CD4-positive, alpha-beta T cell treated with Interferon alpha-2 for 1 hour (primary cell): ENCODE data around the gene LAD1.

ENCODE experiments used
- DNase-seq, 2 donors: peaks; one replicate each; pipeline ENCODE4 v3.0.0-alpha.2; 2020 to 2022

LAD1 gene

DNA sequence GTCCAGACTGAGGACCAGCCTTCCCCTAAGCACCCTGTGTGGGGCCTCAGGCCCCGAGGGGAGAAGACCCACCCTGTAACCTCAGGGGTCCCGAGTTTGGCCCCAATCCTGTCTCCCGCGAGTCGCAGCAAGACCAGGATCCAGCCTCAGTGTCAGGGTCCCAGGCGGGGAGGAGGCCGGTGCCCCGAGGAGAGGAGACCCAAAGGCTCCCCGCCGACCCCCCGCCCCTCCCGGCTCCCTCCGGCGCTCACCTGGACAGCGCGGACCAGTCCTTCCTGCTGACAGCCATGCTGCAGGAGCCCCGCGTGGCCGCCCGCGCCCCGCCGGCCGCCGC lies at the start of gene LAD1:
Gene LAD1, minus strand, starts transcription at position 307 of the 334 bp plus-strand sequence. Its CDS starts 18 bp downstream, at position 289.
- DNase-seq: no peak

DNA sequence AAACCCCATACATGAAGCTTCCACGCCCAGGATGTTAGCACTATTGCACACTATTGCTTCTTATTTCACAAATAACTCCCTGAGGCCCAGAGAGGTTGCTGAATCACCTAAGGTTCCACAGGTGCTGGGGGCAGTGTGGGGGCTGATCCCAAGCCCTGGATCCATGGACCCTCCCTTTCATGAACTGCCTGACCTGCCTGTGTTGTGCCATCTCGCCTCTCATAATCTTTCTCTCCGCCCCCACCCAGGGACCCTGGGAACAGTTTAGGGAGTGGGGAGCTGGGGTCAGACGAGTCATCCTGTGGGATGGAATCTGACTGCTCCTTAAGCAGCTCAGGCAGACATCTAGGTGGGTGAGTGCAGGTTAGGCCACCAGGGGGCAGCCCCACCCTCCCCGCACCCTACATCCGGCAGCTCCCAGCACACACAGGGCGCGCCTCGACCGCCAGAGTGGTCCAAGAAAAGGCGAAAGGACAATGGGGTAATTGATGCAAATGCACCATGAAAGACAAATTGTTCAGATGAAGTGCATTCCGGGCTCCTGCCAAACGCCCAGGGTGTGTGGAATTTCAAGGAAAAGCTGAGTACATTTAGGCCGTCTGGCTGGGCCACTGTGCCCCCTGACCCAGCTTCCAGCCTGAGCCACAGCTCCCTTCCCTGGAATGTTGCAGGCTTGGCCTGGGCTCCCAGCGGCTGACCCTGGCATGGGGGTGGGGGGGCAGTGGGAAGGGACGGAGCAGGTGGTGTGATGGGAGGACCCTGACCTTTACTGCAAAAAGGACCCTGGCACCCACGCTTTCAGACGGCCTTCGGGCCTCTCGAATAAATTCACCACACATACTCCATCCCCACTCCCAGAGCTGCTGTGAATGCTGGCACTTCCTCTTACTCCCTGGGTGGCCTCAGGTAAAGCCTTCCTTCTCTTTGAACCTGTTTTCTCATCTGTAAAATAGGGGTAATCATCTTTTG lies 49.1 kb upstream of the LAD1 start:
- peak; percentile 42 to 60 for DNase-seq

- no peak for DNase-seq
These were observed 46.2 kb upstream of the LAD1 start for GRCh38 chr1:201445310-201445709.

DNA sequence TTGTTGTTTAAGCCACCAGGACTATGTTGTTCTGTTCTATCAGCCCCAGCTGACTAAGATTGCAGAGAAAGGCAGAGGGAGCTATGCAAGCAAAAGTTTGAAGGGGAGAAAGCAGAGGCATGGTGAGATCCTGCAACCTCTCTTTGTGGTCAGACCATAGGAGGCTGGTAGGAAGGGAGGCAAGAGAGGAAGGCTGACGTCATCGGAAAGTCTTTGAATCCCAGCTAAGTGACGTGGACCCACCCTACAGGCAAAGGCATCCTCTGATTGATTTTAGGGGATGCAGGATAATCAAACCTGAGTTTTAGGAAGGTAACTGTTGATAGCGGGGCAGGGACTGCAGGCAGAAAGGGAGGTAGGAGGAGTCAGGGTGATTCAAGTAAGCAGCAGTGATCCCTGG lies 45.7 kb upstream of the LAD1 start:
- DNase-seq: no peak

- no peak for DNase-seq
These were observed 44.6 kb upstream of the LAD1 start for GRCh38 chr1:201443747-201444146.

- no peak for DNase-seq
These were observed 37.8 kb upstream of the LAD1 start for GRCh38 chr1:201436969-201437368.

- DNase-seq: no peak
These were observed 37.3 kb upstream of the LAD1 start for GRCh38 chr1:201436393-201436792.

DNA sequence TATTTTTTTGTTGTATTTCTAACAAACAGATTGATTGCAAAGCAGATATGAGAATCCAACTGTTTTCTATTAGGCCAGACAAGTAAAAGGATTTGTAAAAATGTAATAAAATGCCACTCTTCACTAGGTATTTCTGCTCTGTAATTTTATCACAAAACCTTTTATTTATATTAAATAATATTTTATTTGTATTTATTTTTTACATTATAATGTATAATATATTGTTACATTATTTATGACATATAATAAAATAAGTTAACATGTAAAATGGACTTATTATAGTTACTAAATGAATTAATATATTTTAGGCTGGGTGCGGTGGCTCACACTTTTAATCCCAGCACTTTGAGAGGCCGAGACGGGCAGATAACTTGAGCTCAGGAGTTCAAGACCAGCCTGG lies 35.1 kb upstream of the LAD1 start:
- DNase-seq: no peak

DNA sequence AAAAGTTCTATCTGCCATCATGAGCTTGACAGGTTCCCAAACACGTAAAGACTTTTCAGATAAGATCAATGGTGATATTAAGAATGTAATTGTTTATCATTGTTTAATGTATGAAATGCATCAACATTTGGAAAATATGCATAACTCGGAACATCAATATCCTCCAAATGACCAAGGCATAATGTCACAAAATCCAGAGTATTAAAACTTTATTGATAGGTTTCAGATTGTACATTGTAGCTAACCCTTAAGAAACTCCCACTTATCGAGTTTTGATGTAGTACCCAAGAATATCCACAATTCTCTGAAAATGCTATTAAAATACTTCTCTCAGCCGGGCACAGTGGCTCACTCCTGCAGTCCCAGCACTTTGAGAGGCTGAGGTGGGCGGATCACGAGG lies 34.5 kb upstream of the LAD1 start:
- DNase-seq: no peak

DNA sequence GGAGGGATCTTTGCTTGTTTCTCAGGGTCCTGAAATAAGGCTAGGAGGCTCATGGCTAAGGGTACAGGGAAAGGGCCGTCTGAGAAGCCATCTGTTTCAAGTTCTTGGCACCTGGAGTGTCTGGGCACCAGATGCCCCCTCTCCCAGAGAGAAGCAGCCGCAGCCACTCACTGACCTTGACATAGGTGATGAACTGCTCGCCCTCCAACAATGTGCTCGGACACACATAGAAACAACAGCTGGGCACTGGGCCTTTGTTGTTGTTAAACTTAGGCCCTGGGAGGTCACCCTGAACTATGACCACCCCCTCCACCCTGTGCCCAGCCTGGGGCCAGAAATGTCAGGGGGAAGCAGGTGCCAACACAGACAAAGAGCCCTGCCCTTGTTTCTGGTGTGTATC lies 31.7 kb upstream of the LAD1 start:
- no peak for DNase-seq

DNA sequence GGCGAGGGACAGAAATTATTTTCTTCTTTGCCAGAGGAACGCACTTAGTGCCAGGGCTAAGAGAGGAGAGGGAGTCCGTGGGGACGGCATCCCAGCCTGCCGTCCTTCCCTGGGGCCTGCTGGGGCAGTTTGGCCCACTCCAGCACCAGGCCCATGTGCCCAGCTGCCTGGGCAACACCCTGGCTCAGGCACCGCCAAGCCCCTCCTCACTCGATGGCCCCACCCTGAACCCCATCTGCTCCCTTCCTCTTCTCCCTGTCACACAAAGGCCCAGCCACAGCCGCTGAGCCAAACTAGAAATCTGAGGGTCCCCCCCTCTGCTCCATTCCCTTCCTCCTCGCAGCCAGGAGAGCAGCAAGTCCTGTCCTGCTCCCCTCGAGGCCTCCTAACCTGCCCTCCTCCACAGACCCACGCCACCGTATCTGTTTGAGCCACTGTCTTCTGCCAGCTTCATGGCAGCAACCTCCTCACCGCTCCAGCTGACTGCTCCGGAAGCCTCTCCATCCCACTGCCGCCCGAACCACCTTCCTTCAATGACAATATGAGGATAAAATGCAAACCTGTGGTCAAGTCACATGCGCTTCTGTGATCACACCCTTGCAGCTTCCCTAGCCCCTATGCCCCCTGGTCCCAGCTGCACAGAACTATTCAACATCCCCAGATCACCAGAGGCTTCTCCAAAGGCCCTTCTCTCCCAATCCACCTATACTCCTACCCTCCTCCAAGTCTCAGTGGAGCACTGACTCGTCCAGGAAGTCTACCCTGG lies 30.8 kb upstream of the LAD1 start:
- no peak for DNase-seq

DNA sequence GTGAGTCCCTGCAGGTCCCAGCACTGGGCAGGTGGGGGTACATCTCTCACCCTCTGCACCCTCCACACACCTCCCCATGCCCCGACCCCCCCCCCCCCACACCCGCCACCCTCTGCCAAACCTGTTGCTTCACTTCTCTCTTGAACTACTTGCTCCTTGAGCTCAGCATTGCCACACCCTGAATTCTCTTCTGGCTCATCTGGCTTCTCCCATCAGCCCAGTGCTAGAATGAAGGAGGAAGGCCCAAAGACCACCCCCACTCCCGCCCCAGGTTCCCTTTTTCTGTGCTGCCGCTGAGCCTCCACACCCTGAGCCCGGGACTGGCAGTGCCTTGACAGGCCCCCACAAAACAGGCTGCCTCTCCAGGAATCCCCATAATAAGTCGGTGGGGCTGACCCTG lies 28.8 kb upstream of the LAD1 start:
- no peak for DNase-seq

DNA sequence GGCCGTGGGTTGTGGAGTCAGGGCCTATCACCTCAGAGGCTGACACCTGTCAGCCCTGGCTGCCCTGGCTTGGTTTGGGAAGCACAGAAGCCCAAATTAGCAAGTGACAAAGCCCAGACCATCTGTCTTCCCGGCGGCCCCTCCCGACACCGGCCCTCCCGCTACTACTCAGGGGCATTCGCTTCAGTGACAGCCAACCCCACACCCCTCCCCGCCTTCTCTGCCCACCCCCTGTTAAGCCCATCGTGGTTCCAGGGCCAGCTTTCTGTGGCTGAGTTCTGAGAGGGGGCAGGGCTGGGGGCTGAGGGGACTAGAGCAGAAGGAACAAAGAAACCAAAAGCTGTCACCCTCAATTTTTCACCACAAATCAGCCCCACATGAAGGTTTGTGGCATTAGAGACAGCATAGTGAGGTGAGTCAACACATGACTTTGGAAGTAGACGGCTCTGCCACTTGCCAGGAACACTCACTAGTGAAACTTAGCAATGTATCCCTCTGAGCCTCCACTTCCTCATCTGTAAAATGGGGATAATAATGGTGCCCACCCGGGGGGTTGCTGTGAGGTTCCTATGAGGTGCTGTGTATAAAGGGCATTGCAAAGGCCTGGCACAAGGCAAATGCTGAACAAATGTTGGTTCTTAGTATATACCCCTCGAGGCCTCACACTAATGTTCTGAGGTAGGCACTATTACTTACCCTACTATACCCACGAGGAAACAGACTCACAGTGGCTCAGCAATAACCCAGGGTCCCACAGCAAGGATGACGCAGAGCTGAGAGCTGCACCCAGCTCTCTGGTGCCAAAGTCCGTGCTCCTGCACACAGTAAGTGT lies 27.6 kb upstream of the LAD1 start:
- DNase-seq: no peak

DNA sequence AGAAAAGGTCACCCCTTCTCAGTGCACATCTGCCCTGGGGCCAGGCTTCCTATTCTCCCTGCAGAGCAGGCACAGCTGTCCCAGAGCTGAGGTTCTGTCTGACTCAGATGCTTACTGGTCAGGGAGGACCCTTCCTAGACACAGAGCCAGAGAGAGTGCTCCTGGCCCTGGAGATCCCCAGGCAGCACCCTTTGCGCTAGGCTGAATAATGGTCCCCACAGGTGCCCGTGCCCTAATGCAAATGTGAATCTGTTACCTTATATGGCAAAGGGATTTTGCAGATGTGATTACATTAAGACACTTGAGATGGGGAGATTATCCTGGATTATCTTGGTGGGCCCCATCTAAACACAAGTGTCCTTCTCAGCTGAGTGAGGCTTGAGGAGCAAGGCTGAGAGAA lies 25.0 kb upstream of the LAD1 start:
- DNase-seq: no peak

GRCh38 chr1:201423655-201424054 lies 24.5 kb upstream of the LAD1 start:
- DNase-seq: no peak

DNA sequence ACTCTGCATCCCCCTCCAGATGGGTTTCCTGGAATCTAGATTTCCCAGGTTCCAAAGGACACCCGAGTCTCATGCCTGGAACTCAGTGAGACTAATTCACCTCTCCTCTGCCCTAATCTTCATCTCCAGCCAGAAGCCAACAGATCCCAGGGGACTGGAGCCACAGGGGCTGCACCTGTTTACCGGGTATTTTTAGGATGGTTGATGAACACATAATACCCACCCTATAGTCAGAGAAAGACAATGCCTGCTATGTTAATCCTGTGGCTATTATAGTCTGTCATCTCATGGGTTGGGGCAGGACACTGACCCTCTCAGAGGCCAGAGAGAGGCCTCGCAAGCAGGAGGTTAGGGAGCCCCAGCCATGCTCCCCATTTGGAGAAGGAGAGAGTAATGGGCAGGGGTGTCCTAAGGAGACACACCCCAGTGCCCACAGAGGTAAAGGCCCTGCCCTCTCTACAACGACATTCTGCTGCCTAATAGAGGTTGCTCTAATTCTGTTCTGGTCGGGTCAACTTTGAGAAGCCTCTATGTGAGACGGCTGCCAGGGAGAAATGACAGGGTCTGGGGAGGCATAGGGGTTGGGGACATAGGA lies 23.4 kb upstream of the LAD1 start:
- DNase-seq: no peak

DNA sequence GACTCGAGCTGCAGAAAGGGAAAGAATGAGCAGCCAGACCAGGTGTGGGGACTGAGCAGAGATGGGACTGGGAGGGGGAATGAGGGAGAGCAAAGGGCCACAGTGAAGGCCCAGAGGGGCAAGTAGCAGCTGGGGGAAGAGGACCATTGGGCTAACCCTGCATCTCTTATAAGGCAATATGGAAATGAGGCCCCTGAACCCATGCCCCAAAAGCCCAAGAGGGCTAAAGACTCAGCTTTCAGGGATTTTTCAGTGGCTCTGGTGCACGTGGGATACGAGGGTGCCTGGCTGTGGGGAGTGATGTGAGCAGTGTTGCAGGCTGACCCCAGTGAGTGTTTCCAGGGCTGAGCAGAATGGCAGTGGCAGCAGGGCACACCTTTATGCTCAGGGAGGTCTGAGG lies 22.9 kb upstream of the LAD1 start:
- no peak for DNase-seq

GRCh38 chr1:201421041-201421440 lies 21.9 kb upstream of the LAD1 start:
- no peak for DNase-seq

GRCh38 chr1:201420608-201421002 lies 21.5 kb upstream of the LAD1 start:
- DNase-seq: no peak

- no peak for DNase-seq
These were observed 20.9 kb upstream of the LAD1 start for GRCh38 chr1:201419746-201420607.

- DNase-seq: no peak
These were observed 20.1 kb upstream of the LAD1 start for GRCh38 chr1:201419256-201419655.

DNA sequence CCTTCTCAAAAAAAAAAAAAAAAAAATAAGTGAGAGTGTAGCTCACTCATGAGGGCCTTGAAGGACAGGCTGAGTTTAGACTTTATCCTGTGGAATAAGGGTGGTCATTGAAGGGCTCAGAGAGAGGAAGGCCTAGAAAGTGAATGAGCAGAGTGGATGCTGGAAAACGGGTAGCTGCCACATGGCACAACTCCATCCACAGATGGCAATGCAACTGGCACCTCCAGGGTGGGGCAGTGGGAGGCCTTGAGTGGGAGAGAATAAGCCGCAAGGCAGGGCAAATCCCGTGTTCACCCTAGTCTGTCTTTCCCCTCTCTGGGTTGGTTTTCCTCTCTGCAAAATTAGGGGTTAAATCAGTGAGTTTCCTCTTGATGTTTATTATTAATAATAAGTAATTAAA lies 19.3 kb upstream of the LAD1 start:
- DNase-seq: no peak
